ENCODE results near the gene CCL28.

The CCL28 gene

GRCh38 chr5:43412644-43413043 lies 453 bp upstream of the CCL28 start:
- Histone ChIP-seq H3K9me3 (ENCODE audit: control insufficient read depth, insufficient read depth, low read length) (no peaks in the 10 kb centered on the region), H3K27ac (ENCODE audit: low read depth, low read length) (no peak overlapping the region), H3K27me3 (ENCODE audit: control insufficient read depth, low read length) (no peaks in the 10 kb centered on the region), H3K4me3 (ENCODE audit: low read length) (no peak overlapping the region), H3K4me2 (ENCODE audit: low read length) (no peak overlapping the region), H3F3A (ENCODE audit: control insufficient read depth, insufficient read depth) (no peaks in the 10 kb centered on the region), H3K79me2 (ENCODE audit: control insufficient read depth, low read length) (no peaks in the 10 kb centered on the region), H3K36me3 (ENCODE audit: control insufficient read depth, low read length) (no peaks in the 10 kb centered on the region), H3K9me2 (replicated peaks; ENCODE audit: control insufficient read depth, low read length) (no peaks in the 10 kb centered on the region), H3K4me1 (ENCODE audit: control insufficient read depth, low read length) (no peaks in the 10 kb centered on the region), H4K20me1 (ENCODE audit: control insufficient read depth, insufficient read depth, low read depth, low read length) (no peaks in the 10 kb centered on the region)
- TF ChIP-seq, protein P1, sequence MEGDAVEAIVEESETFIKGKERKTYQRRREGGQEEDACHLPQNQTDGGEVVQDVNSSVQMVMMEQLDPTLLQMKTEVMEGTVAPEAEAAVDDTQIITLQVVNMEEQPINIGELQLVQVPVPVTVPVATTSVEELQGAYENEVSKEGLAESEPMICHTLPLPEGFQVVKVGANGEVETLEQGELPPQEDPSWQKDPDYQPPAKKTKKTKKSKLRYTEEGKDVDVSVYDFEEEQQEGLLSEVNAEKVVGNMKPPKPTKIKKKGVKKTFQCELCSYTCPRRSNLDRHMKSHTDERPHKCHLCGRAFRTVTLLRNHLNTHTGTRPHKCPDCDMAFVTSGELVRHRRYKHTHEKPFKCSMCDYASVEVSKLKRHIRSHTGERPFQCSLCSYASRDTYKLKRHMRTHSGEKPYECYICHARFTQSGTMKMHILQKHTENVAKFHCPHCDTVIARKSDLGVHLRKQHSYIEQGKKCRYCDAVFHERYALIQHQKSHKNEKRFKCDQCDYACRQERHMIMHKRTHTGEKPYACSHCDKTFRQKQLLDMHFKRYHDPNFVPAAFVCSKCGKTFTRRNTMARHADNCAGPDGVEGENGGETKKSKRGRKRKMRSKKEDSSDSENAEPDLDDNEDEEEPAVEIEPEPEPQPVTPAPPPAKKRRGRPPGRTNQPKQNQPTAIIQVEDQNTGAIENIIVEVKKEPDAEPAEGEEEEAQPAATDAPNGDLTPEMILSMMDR (IDR thresholded peaks at IDR 0.05; ENCODE audit: low read depth, low read length, poor library complexity, severe bottlenecking) = no peak
- TF ChIP-seq EZH2phosphoT487 (IDR thresholded peaks at IDR 0.05; ENCODE audit: borderline replicate concordance, low read length) = no peak

- H3K4me2 ChIP-seq (ENCODE audit: low read length) = no peak overlapping the region
- no peaks in the 10 kb centered on the region for H3K79me2 ChIP-seq (ENCODE audit: control insufficient read depth, low read length)
- TF ChIP-seq, protein P1 (IDR thresholded peaks at IDR 0.05; ENCODE audit: low read depth, low read length, poor library complexity, severe bottlenecking) = no peak
- no peak for TF ChIP-seq EZH2phosphoT487 (IDR thresholded peaks at IDR 0.05; ENCODE audit: borderline replicate concordance, low read length)
- H3K9me2 ChIP-seq (replicated peaks; ENCODE audit: control insufficient read depth, low read length) = no peaks in the 10 kb centered on the region
- H3K4me1 ChIP-seq (ENCODE audit: control insufficient read depth, low read length) = no peaks in the 10 kb centered on the region
- no peak overlapping the region for H3K4me3 ChIP-seq (ENCODE audit: low read length)
- H3F3A ChIP-seq (ENCODE audit: control insufficient read depth, insufficient read depth) = no peaks in the 10 kb centered on the region
- no peaks in the 10 kb centered on the region for H3K9me3 ChIP-seq (ENCODE audit: control insufficient read depth, insufficient read depth, low read length)
- no peaks in the 10 kb centered on the region for H4K20me1 ChIP-seq (ENCODE audit: control insufficient read depth, insufficient read depth, low read depth, low read length)
- H3K36me3 ChIP-seq (ENCODE audit: control insufficient read depth, low read length) = no peaks in the 10 kb centered on the region
- no peak overlapping the region for H3K27ac ChIP-seq (ENCODE audit: low read depth, low read length)
- no peaks in the 10 kb centered on the region for H3K27me3 ChIP-seq (ENCODE audit: control insufficient read depth, low read length)
Observed at GRCh38 chr5:43411495-43411894, 696 bp downstream of the CCL28 start.

DNA sequence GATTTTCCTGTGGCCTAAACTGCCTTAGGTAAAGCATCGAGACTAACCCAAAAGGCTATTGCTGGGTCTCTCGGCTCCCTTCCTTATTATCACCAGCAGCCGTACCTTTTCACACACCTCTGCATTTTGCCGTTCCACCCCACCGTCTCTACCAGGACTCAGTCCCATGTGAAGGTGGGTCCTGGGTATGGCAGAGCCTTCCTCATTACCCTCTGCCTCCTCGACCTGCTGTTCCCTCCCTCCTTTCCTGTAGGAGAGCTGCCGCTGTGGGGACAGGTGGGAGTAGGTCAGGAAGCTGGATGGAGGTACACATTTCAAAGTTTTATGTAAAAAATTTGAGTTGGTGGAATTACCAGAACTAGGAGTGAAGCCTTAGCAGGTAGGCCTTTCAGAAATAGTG lies 1.8 kb downstream of the CCL28 start:
- H4K20me1 ChIP-seq (ENCODE audit: control insufficient read depth, insufficient read depth, low read depth, low read length) = no peaks in the 10 kb centered on the region
- H3K36me3 ChIP-seq (ENCODE audit: control insufficient read depth, low read length) = no peaks in the 10 kb centered on the region
- H3K27me3 ChIP-seq (ENCODE audit: control insufficient read depth, low read length) = no peaks in the 10 kb centered on the region
- H3K79me2 ChIP-seq (ENCODE audit: control insufficient read depth, low read length) = no peaks in the 10 kb centered on the region
- no peak overlapping the region for H3K4me3 ChIP-seq (ENCODE audit: low read length)
- no peaks in the 10 kb centered on the region for H3K9me2 ChIP-seq (replicated peaks; ENCODE audit: control insufficient read depth, low read length)
- H3F3A ChIP-seq (ENCODE audit: control insufficient read depth, insufficient read depth) = no peaks in the 10 kb centered on the region
- no peak overlapping the region for H3K27ac ChIP-seq (ENCODE audit: low read depth, low read length)
- H3K4me1 ChIP-seq (ENCODE audit: control insufficient read depth, low read length) = no peaks in the 10 kb centered on the region
- no peak for TF ChIP-seq EZH2phosphoT487 (IDR thresholded peaks at IDR 0.05; ENCODE audit: borderline replicate concordance, low read length)
- TF ChIP-seq, protein P1 (IDR thresholded peaks at IDR 0.05; ENCODE audit: low read depth, low read length, poor library complexity, severe bottlenecking) = no peak
- no peak overlapping the region for H3K4me2 ChIP-seq (ENCODE audit: low read length)
- no peaks in the 10 kb centered on the region for H3K9me3 ChIP-seq (ENCODE audit: control insufficient read depth, insufficient read depth, low read length)
